OCI-LY1 (cell line): Measurements from ENCODE around the gene CRY2.

Experiments used
- CTCF ChIP-seq: fragments of 200-600 bp; sonication (generic), shearing (Covaris generic); IDR thresholded peaks from 2 replicates; pipeline ENCODE4 v1.5.1; 2017; ENCODE audit warnings: mild to moderate bottlenecking, antibody characterized with exemption, low read length, moderate library complexity, mixed read lengths
- EZH2 ChIP-seq: fragments of 200-600 bp; sonication (generic), shearing (Covaris generic); IDR thresholded peaks from 2 replicates; pipeline ENCODE4 v1.8.0; 2017; ENCODE audit warnings: borderline replicate concordance, mixed run types, mild to moderate bottlenecking, antibody characterized with exemption, low read length, moderate library complexity, mixed read lengths

DNA sequence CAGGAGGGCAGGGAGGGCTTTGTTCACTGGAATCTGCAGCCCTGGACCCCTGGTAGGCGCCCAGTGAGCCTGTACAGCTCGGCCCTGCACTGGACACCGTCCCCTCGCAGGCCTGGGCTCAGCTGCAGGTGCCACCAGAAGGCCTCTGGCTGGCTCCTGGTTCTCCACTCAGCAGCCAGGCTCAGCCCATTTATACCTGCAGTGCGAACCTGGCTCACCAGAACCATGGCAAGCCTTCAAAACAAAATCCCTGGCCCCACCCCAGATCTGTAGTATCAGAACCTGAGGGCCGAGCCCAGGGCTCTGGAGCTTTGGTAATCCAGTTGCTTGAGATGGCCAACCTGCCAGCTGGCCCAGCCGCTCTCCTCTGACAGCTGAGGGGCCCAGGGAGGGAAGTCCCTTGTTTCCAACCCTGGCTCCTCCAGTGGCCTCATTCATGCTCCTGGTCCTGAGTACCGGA lies 60.7 kb downstream of the CRY2 start:
- TF ChIP-seq CTCF (no peak), EZH2 (no peak)
